ENCODE results near the gene JCAD. TPM values are rescaled to one million over a fixed set of nuclear protein-coding genes. Genes with fewer than 3 reads are reported as not detected.
A peak's percentile ranks its signal among the peaks of the same experiment; 100 is the strongest.

JCAD gene
- total and polyA plus RNA-seq, 2 of the 8 experiments (the other 6 are each of a cell fraction or from before 2014, with no cell fraction given): 0.56 to 5.2 TPM

DNA sequence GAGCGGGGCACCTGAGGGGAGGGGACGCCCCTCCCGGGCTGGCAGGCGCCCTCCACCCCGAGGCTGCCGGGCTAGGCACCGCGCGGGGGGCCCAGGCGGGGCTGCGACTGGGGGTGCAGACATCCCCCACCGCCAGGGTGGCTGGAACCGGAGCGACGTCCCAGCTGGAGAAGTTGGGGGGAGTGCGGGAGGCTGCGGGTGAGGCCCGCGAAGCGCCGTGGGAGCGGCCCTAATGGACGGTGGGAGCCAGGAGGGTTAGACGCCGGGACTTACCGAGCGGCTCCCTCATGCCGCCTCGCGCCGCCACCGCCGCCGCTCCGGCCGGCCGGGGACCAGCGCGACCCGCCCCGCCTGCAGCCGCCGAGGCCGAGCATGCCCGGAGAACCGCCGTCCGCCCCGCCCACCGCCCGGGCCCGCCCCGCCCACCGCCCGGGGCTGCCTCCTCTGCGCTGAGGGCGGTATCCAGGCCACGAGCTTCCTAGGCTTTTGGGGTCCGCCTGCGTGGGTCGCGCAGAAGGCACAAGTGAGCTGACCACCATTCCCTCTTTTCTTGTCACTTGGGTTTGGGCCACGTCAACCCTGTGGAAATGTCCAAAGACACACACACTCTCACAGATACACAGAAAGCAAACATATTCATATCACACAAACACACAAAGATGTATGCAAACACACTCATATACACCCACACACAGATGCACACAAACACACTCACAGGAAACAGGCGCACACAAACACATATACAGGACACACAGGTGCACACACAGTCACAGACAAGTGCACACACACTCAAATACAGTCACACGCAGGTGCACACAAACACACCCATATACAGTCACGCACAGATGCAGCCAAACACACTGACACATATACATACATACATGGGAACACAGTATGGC, at the start of gene JCAD (continued):
- TF ChIP-seq NANOG (IDR thresholded peaks at IDR 0.05; ENCODE audit: insufficient read depth, low read depth, low read length, poor library complexity, severe bottlenecking): no peak
- TF ChIP-seq KDM5A (IDR thresholded peaks at IDR 0.05; ENCODE audit: low read length): no peak
- TF ChIP-seq PHF8 (conservative IDR thresholded peaks at IDR 0.05; ENCODE audit: low read depth, low read length): 0 out of 2 replicates have a peak, but pooled peaks have one; percentile 31
- TF ChIP-seq CHD2 (IDR thresholded peaks at IDR 0.05; ENCODE audit: low read length): no peak
- TF ChIP-seq ASH2L (IDR thresholded peaks at IDR 0.05; ENCODE audit: low read length): peak; percentile 33
